PC-9 (cell line): ENCODE results near the gene KLHL40.

Experiments
- EZH2 ChIP-seq: fragments of 200-600 bp; sonication (generic); IDR thresholded peaks from 2 replicates; pipeline ENCODE4 v1.8.0; 2017; ENCODE audit warnings: antibody characterized with exemption, low read depth
- TF ChIP-seq, protein P1 (sequence below): fragments of 200-600 bp; sonication (generic); conservative IDR thresholded peaks from 2 replicates; pipeline ENCODE4 v1.6.1; 2017; ENCODE audit warnings: mixed run types, antibody characterized with exemption, mild to moderate bottlenecking, moderate library complexity

GRCh38 chr3:42688487-42689420 lies 3.4 kb downstream of the KLHL40 start:
- TF ChIP-seq, protein P1, sequence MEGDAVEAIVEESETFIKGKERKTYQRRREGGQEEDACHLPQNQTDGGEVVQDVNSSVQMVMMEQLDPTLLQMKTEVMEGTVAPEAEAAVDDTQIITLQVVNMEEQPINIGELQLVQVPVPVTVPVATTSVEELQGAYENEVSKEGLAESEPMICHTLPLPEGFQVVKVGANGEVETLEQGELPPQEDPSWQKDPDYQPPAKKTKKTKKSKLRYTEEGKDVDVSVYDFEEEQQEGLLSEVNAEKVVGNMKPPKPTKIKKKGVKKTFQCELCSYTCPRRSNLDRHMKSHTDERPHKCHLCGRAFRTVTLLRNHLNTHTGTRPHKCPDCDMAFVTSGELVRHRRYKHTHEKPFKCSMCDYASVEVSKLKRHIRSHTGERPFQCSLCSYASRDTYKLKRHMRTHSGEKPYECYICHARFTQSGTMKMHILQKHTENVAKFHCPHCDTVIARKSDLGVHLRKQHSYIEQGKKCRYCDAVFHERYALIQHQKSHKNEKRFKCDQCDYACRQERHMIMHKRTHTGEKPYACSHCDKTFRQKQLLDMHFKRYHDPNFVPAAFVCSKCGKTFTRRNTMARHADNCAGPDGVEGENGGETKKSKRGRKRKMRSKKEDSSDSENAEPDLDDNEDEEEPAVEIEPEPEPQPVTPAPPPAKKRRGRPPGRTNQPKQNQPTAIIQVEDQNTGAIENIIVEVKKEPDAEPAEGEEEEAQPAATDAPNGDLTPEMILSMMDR: no peak
- TF ChIP-seq EZH2: no peak
